HG03342 (cell line): Measurements from ENCODE around the gene BSG.
"Not testable (repeated sequence)": the region's sequence is repeated elsewhere in the genome, so short reads cannot be mapped to it uniquely, and the experiment has no call there.

ENCODE experiments used
- ATAC-seq: cut with Tn5 transposase; IDR thresholded peaks from one replicate; pipeline ENCODE4 v1.9.1; 2021; ENCODE audit warnings: mild to moderate bottlenecking, moderate library complexity; ENCODE audit not compliant: unreplicated experiment

Gene BSG

DNA sequence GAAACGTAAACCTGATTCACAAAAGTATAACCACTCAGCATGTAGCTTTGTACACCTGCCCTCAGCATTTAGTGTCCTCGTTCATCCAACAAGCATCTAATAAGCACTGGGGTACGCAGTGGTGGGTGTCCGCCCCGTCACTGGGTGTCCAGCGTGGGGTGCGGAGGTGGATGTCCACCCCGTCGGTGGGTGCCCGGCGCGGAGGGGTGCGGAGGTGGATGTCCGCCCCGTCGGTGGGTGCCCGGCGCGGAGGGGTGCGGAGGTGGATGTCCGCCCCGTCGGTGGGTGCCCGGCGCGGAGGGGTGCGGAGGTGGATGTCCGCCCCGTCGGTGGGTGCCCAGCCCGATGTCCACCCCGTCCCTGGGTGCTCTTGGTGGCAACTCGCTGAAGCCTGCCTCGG, 12.8 kb downstream of the BSG start:
- ATAC-seq: not testable (repeated sequence)

DNA sequence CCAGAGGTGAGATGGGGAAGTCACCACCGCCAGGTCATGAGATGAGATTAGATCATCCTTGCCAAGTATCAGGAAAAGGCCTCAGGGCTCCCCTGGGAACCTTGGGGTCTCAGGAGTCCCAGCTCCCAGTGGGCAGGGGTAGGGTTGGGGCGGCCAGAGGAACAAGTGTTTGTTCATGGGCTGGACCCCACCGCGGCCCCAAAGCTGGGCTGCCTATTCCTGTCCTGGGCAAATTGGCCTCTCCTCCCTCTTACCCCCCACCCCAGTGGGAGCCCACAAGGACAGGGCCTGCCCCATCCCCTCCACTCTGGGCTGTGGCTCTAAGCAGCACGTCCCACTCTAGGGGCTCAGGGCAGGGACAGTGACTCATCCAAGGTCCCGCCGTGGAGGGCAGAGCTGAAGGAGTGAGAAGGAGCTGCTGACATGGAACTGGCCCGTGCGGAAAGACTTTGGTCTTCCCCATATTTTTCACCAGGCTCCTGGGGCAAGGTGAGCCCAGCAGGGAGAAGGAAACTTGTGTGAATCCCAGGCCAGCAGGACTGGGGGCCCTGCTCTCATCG, 13.2 kb downstream of the BSG start:
- ATAC-seq: no peak

DNA sequence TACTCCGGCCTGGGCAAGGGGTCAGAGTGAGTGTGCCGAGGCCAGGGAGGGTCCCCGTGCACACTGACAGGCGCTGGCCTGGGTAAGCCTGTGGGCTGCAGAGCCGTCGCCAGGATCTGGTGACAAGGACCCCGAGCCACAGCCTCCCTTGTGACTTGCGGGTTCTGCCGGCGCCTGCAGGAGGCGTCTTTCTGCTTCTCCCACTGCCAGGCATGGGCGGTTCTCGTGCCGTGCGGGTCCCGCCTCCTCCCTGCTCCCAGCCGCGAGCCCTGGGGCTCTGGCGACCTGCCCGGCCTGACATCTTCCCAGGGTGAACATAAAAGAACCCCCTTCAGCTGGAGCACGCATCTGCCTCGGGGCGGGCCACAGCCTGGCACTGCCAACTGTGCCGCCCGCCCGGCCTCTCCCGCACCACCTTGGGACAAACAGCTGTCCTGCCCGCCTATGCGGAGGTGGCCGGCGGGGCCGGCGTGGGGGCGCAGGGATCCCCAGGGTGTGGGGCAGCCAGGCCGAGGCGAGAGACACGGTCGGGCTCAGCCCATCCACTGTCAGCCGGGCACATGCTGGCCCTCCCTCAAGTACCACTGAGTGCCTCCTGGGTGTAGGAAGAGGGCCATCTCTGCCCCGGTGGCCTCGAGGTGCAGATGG, 15.8 kb downstream of the BSG start:
- ATAC-seq: no peak

DNA sequence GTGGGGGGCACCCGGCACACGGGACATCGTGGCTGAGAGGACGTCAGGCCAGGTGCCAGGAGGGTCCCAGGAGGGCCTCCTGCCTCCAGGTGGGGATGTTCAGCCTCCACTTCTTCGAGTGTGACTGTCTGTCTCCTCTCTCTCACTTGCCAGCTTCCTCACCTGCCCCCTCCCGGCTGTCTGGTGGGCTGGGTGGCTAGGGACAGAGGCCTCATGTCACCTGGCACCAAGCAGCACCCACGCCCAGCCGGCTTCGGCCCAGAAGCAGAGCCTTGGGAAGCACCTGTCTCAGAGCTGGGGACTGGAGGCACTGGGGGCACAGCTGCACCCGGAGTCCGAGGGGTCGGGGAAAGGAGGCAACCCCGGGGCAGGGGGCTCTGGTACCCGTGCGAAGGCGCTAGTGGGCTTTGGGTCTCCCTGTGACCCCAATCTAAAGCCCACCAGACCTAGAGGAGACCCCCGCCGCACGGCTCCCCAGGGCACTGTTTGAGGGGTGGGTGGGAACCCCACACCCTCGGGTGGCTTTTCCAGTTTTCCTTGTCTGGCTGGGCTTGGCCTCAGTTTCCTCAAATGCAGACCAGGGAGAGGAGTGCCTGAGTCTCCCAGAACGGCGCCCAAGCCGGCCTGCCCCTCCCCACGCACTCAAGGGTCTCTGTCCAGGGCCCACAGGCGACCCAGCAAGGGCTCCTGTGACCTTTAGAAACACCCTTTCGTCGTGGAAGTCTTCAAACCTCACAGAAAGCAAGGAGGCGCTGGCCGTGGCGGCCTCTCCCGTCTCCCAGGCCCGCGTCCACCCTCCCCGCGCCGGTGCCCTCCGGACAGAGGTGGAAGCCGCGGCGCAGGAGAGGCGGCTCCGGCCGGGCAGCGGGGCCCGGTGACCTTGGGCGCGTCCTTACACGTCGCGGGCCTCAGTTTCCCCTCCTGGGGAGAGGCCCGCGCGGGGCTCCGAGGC, 16.6 kb downstream of the BSG start:
- no peak for ATAC-seq

DNA sequence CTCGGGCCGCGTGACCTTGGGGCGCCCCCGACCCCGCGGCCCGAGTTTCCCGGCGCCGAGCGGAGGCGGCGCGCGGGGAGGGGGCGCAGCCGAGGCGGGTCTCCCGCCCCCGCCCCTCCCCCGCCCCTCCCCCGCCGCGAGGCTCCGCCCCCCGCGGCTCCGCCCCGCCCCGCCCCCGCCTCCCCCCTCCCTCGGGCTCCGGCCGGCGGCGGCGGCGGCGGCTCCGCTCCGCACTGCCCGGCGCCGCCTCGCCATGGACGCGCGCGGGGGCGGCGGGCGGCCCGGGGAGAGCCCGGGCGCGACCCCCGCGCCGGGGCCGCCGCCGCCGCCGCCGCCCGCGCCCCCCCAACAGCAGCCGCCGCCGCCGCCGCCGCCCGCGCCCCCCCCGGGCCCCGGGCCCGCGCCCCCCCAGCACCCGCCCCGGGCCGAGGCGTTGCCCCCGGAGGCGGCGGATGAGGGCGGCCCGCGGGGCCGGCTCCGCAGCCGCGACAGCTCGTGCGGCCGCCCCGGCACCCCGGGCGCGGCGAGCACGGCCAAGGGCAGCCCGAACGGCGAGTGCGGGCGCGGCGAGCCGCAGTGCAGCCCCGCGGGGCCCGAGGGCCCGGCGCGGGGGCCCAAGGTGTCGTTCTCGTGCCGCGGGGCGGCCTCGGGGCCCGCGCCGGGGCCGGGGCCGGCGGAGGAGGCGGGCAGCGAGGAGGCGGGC, 17.4 kb downstream of the BSG start, which contains the start of gene HCN2:
Gene HCN2, plus strand, starts transcription at position 189 of the 703 bp plus-strand sequence. Its CDS starts 65 bp downstream, at position 254.
- no peak for ATAC-seq

DNA sequence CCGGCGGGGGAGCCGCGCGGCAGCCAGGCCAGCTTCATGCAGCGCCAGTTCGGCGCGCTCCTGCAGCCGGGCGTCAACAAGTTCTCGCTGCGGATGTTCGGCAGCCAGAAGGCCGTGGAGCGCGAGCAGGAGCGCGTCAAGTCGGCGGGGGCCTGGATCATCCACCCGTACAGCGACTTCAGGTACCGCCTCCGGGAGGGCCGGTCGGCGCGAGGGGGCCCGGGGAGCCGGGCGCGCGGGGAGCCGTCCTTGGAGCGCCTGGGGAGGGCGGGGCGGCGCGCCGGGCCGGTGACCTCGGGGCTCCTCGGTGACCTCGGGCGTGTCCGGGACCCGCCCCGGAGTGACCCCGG, 18.0 kb downstream of the BSG start:
- no peak for ATAC-seq

DNA sequence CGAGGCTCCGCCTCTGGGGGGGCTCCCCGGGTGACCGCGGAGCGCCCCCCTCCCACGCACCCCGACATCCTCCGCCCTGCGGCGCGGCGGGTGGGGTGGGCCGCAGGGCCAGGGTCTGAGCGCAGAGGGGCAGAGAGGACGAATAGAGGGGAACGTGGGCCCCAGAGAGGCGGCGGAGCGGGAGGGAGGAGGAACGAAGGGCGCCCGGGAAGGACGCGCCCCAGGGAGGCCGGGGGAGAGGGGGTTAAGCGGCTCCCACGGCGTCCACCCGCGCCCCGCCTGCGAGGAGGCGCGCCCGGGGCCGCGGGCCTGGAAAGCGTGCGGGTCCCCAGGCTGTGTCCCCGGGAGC, 18.3 kb downstream of the BSG start:
- no peak for ATAC-seq

DNA sequence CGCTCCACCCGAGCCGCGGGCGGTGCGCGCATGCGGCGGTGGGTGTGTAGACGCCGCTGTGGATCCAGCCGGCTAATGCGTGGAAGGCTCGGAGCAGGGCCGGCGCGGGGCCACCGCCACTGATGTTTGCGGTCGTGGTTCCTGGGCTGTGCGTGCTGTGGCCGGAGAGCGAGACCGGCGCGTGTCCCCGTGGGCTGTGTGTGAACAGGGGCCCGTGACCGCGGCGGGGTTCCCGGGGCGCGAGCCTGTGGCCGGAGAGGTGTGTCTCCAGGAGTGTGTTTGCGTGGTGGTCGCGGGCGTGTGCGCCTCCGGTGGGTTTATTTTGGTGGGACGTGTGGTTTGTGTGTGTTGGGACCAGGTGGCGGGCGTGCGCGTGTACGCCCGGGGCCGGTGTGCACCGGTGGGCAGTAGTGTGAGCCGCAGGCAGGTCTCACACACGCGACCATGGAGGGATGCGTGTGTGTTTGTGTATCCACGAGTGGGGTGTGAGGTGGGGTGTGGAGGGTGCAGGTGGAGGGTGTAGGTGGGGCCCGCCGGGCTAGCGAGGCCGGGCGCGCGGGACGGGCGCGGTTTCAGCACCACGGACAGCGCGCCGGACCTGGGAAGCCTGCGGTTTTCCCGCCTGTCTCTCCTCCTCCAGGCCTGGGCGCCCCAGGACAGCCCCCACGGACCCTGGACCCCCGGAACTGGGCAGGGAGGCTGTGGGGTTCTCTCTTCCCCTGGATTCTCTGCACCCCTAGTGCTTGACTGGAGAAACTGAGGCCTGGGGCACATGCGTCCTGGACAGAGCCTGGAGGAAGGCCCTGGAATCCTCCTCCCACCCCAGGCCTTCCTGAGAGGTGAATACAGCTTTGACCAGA, 18.9 kb downstream of the BSG start:
- ATAC-seq: no peak

DNA sequence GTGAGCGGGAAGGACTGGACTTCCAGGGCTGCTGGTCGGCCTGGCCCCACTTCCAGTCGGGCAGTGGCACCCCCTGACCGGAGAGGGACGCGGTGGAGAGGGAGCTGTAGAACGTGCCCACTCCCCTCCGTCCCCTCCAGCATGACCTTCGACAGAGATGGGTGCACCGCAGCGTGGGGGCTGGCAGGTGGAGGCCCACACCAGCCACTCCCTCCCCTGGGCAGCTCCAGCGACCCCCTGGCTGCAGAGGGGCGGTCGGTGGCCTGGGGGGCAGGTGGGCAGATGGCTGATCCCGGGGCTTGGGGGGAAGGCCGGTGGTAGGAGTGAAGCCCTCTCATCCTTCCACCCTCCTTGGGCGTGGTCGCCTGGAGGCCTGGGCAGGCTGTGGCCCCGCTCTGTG, 19.7 kb downstream of the BSG start:
- no peak for ATAC-seq

DNA sequence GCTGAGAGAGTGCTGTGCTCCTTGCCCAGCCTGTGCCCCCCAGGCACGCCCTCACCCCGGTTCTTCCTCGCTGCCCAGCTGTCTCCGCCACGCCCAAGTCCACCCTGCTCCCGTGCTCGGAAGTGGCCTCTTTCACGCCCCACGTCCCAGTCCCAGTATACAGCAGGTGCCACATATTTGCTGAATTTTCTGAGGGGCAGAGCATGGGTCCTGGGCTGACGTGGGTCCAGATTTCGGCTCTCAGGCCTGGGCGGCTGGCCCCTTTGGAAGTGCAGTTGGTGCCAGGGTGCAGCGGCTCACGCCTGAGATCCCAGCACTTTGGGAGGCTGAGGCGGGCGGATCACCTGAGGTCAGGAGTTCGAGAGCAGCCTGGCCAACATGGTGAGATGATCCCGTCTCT, 20.7 kb downstream of the BSG start:
- ATAC-seq: no peak

DNA sequence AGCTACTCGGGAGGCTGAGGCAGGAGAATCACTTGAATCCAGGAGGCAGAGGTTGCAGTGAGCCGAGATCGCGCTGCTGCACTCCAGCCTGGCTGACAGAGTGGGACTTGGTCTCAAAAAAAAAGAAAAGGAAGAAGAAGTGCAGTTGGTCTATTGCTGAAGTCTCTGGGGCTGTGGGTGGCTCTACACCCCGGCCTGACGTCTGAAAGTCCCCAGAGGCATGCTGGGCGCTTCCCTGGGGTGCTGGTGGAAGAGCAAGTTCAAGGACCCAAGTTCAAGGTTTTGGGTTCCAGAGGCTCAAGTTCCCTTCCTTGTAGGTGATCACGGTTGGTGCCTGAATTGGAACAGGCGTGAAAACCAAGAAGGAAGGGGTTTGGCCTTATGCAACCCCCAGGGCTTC, 21.1 kb downstream of the BSG start:
- no peak for ATAC-seq

DNA sequence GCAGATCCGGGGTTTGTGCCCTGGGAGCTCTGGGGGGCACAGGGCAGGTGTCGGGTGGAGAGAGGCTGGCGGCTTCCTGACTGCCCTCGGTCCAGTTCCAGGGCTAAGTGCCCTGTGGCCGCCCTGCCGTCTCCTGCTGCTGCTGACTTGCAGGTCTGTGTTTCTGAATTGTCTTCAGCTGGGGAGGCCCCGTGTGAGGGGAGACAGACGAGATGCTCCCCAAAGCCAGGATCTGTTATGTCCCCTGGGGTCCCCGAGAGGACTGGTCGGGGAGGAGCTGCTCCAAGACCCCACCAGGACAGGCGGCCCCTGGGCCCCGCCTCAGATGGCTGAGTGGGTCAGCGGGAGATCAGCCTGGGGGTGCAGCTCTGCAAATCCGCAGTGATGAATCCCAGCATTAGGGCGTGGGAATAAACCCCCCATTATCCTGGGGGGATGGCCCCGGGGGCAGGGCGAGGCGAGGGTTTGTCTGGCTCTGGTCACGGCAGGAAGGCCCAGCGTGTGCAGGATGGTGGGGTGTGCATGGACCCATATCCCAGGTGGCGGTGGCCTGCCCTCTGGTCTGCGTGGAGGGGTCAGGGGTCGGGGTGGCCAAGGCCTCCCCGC, 22.0 kb downstream of the BSG start:
- no peak for ATAC-seq

DNA sequence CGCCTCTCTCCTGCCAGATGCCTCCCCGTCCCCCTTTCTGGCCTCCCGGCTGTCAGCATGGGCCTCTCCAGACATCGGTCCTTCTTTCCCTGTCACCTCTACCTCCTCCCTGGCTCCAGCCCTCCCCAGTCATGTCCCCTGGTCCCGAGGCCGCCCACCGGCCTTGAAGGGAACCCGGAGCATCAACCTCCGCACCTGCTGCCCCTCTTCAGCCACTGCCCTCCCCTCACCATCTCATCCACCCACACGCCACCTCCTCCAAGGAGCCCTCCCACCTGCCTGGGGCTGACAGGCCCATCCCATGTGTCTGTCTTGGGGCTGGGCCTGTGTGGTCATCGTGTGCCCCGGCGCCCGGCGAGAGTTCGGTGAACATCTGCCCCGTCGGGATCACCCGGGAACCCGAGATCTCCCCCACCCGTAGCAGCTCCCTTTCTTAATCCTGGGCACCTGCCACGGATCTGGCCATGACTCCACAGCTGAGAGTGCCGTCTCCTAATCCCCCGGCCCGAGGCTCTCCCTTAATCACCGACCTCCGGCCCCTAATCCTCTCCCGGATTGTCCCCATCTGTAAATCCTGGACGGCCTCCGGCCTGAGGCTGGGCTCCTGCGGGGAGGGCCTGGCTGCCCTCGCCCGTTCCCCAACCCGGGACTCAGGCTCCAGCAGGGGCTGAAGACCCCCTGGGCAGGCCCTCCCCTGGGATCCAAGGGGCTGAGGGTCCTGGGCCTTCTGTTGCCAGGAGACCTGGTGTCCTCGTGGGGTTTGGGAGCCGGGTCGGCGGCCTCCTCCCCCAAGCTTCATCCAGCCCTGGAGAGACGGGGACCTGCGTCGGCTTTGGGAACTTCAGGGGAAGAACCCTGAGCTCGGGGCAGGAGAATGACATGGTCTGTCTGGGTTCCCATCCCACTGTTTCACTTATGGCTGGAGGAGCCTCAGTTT, 23.2 kb downstream of the BSG start:
- no peak for ATAC-seq

DNA sequence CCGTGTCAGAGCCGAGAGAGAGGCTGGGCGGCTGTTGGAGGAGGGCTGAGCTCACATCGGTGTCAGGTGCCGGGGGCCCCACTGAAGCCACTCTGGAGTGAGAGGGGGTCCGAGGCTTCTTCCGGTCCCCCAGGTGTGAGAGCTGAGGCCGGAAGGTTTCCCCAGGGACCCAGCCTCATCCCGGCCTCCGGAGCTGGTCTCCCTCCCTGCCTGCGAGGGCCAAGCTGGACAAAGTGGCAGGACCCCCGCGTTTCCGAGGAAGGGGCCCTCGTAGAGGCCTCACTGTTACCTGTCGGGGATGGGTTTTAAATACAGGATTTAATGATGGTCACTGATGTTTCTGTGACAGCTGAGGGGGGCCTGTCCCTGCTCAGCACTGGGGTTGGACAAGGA, 23.9 kb downstream of the BSG start:
- no peak for ATAC-seq

DNA sequence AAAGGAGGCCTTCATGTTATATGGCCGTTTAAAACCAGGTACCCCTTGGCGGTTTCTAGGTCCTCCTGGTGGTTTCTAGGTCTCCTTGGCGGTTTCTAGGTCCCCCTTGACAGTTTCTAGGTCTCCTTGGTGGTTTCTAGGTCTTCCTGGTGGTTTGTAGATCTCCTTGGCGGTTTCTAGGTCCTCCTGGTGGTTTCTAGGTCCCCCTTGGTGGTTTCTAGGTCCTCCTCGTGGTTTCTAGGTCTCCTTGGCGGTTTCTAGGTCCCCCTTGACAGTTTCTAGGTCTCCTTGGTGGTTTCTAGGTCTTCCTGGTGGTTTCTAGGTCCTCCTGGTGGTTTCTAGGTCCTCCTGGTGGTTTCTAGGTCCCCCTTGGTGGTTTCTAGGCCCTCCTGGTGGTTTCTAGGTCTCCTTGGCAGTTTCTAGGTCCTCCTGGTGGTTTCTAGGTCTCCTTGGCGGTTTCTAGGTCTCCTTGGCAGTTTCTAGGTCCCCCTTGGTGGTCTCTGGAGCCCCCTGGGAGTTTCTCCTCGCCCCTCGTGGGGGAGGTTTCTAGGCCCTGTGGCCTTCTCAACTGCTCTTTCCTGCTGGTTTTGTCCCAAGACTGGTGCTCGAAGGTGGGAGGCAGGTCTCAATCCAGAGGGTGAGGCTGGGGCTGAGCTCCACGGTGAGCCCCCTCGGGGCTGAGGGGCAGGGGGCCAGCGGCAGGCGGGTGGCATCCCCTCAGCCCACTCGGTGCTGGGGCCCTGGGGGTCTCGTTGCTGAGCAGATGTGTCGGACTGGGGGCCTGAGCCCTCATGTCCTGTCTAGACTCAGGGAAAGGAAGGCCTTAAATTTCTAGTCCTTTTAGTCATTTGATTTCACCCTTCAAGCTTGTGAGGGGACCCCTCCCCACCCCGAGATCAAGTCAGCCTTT, 25.3 kb downstream of the BSG start:
- no peak for ATAC-seq

DNA sequence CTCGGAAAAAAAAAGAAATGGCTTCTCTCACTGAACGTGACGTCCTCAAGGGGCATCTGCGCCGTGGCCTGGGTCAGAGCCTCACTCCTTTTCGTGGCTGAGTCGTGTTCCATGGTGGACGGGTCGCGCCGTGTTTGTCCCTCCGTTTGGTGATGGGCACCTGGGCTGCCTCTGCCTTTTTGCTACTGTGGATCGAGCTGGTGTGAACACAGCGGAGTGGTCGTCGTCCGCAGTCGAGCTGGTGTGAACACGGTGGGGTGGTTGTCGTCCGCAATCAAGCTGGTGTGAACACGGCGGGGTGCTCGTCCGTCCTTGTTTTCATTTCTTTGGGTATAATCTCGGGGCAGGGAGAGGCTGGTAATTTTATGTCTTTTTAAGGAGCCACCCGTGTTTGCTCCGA, 28.9 kb downstream of the BSG start:
- no peak for ATAC-seq

DNA sequence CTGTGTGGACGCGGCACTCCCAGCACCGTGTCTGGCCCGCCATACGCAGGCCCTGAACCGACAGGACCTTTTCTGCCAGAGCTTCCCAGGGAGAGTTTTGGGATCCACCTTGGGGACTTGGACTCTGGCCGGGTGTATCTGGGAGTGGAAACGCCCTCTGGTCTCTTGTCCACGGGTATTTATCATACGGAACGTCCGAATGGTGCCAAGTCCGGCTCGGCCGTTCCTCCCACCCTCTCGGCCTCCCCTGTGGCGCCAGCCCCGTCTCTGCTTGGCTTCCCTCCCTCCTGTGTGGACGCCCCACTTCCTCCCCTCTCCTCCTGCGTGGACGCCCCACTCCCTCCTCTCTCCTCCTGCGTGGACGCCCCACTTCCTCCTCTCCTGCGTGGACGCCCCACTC, 29.4 kb downstream of the BSG start:
- no peak for ATAC-seq
